Loucy (cell line): ENCODE measurements around the gene INSR.

ENCODE experiments used
- CTCF ChIP-seq: fragments of 200-600 bp; sonication (generic); conservative IDR thresholded peaks from 2 replicates; pipeline ENCODE4 v1.5.1; 2014; ENCODE audit warnings: mild to moderate bottlenecking, antibody characterized with exemption, low read length
- EZH2phosphoT487 ChIP-seq: fragments of 200-600 bp; IDR thresholded peaks from 2 replicates; pipeline ENCODE4 v1.6.1; 2018; ENCODE audit warnings: antibody characterized with exemption, mild to moderate bottlenecking, moderate library complexity, borderline replicate concordance

- TF ChIP-seq CTCF (no peak), EZH2phosphoT487 (no peak)
Observed at GRCh38 chr19:7132054-7132453, 162.2 kb downstream of the INSR start.
